HG03378 (cell line): ENCODE measurements around the gene MAPK8IP3.

Source experiments
- ATAC-seq: cut with Tn5 transposase; IDR thresholded peaks from one replicate; pipeline ENCODE4 v1.9.1; 2021; ENCODE audit warnings: mild to moderate bottlenecking, moderate library complexity; ENCODE audit not compliant: unreplicated experiment

Gene MAPK8IP3

GRCh38 chr16:1782408-1783264, 76.6 kb downstream of the MAPK8IP3 start, which contains the start of the genes NUBP2 and SPSB3:
NUBP2 (plus strand) TSS chr16:1782960; CDS start chr16:1783021, 61 bp downstream.
SPSB3 (minus strand) TSS chr16:1782571; CDS start chr16:1781483, 1,088 bp downstream.
- peak; percentile 85 for ATAC-seq

DNA sequence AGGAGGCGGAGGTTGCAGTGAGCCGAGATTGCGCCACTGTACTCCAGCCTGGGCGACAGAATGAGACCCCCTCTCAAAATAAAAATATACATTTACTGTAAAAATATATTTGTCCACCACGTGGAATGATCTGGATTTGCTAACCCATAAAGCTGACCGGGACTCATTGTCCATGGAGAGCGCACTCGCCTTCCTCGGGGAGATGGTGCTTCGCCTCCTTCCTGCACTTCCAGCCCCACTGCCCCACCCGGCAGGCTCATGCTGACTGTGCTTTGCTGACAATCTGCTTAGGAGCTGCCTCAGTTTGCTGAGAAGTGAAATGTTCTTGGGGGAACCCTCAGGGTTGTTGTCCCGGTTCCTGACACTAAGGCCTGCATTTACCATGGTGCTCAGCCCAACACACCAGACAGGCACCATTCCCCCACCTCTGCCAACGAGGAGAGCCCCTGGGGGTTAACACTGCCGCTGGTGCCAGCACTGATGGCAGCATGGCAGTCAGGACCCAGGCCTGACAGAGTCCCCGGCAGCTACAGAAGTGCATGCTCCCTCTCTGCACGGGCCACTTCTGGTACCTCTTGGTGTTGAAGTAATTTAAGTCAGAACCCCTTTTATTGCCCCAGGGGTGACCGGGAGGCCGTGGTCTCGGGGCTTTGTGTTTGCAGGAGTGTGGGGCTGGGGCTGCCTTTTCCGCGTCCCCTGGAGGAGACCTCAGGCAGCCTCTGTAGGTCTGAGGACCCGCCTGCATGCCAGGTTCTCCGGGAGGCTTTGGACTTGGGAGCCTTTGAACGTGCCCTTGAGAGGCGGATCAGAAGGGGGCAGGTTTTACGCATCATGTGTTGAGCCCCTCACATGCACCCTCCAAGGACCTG, 79.2 kb downstream of the MAPK8IP3 start:
- no peak for ATAC-seq

GRCh38 chr16:1785846-1786170, 79.8 kb downstream of the MAPK8IP3 start:
- no peak for ATAC-seq

GRCh38 chr16:1786242-1787055, 80.5 kb downstream of the MAPK8IP3 start:
- no peak for ATAC-seq

DNA sequence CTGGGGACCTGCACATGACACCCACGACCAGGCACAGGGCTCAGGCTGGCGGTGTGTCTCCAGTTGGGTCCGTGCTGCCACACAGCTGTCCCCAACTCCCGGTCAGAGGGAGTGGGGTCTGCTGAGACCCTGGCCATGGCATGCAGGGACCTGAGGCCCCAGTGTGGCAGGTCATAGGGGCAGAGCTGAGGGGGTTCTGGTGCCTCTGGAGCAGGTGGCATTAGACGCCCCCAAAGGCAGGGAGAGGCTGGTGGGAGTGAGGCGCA, 81.0 kb downstream of the MAPK8IP3 start:
- ATAC-seq: no peak

DNA sequence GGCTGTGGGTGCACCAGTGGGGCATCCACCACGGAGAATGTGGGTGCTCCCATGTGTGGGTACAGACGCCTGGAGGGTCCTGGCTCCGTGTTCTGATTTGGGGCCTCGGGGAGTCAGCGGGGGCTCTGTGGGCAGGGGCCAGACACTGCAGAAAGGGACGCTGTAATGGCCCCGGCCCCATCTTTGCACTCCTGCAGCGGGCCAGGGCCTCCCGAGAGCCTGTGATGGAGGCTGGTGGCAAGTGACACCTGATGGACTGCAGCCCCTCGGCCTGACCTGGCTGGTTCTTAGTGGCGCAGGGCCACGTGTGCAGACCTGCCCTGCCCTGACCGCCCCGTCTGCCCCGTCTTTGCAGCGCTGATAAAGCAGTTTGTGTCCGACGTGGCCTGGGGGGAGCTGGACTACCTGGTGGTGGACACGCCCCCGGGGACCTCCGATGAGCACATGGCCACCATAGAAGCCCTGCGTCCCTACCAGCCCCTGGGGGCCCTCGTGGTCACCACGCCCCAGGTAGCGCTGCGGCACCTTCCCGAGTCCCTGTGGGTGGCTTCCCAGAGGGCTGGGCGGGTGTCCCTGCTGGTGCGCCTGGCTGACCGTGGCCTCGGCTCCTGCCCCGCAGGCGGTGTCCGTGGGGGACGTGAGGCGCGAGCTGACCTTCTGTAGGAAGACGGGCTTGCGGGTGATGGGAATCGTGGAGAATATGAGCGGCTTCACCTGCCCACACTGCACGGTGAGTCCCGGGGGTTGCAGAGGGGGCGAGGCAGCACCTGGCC, 81.5 kb downstream of the MAPK8IP3 start:
- ATAC-seq: no peak

DNA sequence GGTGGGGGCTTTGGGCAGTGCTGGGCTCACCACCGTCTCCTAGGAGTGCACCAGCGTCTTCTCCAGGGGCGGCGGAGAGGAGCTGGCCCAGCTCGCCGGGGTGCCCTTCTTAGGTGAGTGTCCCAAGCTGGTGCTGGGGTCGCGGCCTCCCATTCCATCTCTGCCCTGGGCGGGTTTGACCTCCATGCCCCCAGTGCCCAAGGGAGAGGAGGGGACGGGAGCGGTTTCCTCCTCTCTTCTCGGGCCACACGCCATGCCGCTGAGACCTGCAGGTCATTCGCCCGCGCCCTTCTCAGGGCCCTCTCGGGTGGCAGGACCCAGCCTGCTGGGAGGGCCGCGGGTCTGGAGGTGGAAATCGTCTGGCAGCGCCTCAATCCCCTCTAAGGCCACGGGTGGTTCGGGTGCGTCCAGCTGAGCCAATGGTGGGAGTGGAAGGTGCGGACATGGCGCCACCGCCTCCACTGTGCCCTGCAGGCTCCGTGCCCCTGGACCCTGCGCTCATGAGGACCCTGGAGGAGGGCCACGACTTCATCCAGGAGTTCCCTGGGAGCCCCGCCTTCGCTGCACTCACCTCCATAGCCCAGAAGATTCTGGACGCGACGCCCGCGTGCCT, 82.2 kb downstream of the MAPK8IP3 start:
- ATAC-seq: no peak

- ATAC-seq: no peak
Measured at GRCh38 chr16:1788708-1789100, 82.7 kb downstream of the MAPK8IP3 start.

DNA sequence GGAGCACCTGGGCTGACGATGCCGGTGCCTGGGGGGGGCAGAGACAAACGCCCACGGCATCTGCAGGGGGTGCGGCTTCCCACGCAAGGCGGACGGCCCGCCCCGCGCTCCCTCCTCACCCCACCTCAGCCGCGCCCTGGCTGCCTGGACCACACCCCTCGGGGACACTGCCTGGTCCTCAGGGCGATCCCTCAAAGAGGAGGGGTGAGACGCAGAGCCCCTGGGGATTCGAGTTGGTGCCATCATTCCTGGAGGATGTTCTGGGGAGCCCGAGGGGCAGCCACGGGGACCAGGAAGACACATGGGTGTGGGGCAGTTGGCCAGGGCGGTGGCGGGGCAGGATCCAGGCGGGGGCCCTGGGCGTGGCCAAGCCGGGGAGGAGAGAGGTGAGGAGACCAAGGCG, 83.6 kb downstream of the MAPK8IP3 start:
- ATAC-seq: no peak

GRCh38 chr16:1790261-1790610, 84.2 kb downstream of the MAPK8IP3 start:
- ATAC-seq: no peak

- ATAC-seq: no peak
Measured at GRCh38 chr16:1790611-1791255, 84.7 kb downstream of the MAPK8IP3 start.

DNA sequence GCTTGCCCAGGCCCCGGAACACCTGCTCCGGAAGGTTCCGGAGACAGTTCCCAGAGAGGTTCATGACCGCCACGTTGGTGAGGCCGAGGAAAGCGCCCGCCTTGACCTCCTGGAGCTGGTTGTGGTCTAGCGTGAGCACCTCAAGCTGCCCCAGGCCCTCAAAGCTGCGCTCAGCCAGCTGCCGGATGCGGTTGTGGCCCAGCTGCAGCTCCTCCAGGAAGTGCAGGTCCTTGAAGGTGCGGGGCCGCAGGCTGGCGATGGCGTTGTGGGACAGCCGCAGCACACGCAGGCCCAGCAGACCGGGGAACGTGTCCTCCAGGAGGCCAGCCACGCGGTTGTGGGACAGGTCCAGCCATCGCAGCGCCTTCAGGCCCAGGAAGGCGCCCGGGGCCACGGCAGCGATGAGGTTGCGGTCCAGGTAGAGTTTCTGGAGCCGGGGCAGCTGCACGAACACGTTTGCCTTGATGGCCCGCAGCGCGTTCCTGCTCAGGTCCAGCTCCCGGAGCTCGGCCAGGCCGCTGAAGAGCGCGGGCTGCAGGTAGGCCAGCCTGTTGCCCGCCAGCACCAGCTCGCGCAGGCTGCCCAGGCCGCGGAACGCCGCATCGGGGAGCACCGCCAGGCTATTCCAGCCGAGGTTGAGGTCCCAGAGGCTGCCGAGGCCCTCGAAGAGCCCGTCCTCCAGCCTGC, 85.4 kb downstream of the MAPK8IP3 start:
- no peak for ATAC-seq

GRCh38 chr16:1791943-1792812, 86.2 kb downstream of the MAPK8IP3 start:
- no peak for ATAC-seq

DNA sequence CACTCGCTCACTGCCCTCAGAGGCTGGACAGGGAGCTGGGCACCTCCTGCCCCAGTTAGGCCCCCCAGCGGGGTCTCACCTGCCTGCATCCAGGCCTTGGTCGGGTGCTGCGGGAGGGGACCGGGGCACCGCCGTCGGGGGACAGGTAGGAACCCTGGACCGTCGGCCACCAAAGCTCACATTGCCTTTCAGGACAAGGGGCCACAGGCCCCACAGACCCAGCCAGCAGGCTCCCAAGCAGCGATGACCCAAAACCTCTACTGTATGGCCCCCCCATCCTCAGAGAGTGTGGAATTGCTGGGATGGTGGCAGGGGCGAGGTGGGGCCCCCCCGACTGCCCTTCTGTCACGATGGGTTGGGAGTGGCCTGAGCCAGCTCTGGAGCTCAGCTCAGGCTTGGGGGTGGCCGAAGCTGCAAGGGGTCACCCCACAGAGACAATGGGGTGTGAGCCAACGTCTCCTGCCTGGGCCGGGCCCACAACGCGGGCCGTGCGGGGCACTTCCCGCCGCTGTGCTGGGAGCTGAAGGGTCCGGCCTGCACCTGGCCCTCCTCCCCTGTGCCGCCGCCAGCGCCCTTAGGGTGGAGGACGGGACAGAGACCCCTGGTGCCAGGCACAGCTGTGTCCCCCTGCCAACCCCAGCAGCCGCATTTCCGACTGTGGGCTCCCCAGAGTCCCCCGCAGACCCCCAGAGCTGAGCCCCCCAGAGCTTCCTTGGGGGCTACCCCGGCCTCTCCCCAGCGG, 87.0 kb downstream of the MAPK8IP3 start:
- ATAC-seq: no peak

GRCh38 chr16:1793578-1794220, 87.7 kb downstream of the MAPK8IP3 start, which contains the start of gene IGFALS:
IGFALS (minus strand) TSS chr16:1793705; CDS start chr16:1793652, 53 bp downstream.
- no peak for ATAC-seq

DNA sequence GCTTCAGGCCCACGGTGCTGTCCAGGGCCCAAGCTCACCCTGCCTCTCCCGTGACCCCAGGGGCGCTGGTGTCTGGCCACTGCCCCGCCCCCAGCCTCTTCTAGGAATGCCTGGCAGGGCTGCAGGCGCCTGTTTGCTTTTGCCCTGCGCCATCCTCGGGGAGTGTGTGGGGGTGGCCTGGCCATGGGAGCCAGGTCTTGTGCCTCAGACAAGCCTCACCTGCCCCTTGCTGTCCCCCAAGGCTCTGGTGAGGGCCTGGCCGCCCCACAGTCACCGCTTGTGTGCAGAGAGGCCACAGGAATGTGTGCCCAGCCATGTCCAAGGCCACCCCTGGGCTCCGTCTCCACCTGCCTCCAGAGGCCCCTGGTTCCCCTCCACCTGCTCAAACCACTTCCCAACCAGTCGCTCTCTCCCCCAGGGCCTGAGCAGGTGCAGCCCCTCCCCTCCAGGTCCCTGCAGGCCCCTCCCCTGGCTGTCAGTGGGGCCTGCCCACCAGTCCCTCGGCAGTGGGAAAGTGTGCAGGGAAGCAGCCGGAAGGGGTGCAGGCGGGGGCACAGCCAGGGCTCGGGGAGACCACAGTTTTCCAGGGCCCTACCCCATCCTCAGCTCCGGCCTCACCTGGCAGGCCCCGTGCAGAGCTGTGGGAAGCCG, 88.4 kb downstream of the MAPK8IP3 start:
- ATAC-seq: no peak
